Inflammatory macrophage treated with lipopolysaccharide for 1 hour (primary cell): ENCODE results near the gene ATP1A1.
A peak's percentile ranks its signal among the peaks of the same experiment; 100 is the strongest.

Experiments
- DNase-seq, 2 donors: peaks; one replicate each; pipeline ENCODE4 v3.0.0-alpha.2; 2020 to 2022

Gene ATP1A1

DNA sequence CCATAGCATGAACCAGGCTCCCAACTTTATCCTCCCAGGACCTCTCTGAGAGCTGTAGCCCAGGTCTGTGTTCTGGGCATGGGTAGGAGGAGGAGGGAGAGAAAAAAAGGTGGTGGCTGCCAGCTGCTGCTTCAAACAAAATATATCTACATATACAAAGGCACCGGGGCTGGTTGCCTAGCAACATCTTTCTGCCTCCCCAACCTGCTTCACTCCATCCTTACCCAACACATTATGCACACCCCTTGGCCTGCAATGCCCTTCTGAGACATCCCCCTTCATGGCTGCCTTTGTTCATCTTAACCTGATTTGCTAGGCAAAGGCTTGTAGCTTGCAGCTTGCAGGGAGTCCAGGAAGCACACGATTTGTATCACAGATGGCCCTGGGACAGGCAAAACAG lies 27.2 kb upstream of the ATP1A1 start:
- no peak for DNase-seq

- DNase-seq, result no peak
Observed at GRCh38 chr1:116346943-116347673, 25.9 kb upstream of the ATP1A1 start.

GRCh38 chr1:116347696-116348095 lies 25.3 kb upstream of the ATP1A1 start:
- DNase-seq, result no peak

GRCh38 chr1:116350097-116350645 lies 22.9 kb upstream of the ATP1A1 start:
- no peak for DNase-seq

- DNase-seq, result no peak
Observed at GRCh38 chr1:116351914-116352313, 21.1 kb upstream of the ATP1A1 start.

GRCh38 chr1:116352349-116352813 lies 20.7 kb upstream of the ATP1A1 start:
- peak; percentile 45 to 48 for DNase-seq

DNA sequence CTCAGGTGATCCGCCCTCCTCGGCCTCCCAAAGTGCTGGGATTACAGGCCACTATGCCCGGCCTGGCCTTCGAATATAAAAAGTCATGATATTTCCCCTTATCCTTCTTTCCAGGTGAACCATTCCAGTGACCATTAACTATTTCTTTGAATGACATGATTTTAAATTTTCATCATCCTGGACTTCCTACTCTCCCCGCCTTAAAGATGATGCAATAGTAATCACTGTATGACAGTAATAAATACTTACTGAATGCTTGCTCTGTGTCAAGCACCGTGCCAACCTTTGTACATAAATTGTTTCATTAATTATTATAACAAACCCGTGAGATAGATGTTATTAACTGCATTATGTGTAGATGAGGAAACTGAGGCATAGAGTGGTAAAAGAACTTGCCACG lies 19.9 kb upstream of the ATP1A1 start:
- peak; percentile 40 to 44 for DNase-seq

DNA sequence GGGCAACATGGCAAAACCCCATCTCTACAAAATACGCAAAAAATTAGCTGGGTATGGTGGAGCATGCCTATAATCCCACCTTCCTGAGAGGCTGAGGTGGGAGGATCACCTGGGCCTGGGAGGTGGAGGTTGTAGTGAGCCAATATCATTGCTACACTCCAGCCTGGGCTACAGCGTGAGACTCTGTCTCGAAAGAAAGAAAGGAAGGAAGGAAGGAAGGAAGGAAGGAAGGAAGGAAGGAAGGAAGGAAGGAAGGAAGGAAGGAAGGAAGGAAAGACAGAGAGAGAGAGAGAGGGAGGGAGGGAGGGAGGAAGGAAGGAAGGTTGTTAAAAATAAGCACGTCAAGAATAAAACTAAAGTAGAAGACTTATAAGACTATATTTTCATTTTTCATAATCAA lies 17.0 kb upstream of the ATP1A1 start:
- DNase-seq, result no peak

DNA sequence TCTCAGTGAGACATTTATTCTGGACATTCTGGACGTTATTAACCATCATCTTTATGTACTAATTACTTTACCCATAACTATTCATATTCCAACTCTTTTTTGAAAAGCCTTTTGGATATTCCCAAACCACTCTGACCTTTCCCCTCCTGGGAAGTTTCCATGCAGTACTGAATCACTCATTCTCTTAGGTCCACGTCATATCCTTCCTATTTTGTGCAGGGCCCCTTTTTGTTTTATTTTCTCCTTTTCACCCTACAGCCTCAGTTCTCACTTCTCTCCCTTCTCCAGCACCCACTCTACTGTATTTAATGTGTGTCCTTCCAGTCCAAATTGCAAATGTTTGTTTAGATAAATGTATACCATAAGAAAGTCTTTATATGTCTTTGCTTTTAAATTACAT lies 16.4 kb upstream of the ATP1A1 start:
- peak; percentile 35 to 61 for DNase-seq

GRCh38 chr1:116357487-116357886 lies 15.6 kb upstream of the ATP1A1 start:
- no peak for DNase-seq

GRCh38 chr1:116359060-116359830 lies 13.8 kb upstream of the ATP1A1 start:
- DNase-seq, result peak in 1 of 2 donors; percentile 42

DNA sequence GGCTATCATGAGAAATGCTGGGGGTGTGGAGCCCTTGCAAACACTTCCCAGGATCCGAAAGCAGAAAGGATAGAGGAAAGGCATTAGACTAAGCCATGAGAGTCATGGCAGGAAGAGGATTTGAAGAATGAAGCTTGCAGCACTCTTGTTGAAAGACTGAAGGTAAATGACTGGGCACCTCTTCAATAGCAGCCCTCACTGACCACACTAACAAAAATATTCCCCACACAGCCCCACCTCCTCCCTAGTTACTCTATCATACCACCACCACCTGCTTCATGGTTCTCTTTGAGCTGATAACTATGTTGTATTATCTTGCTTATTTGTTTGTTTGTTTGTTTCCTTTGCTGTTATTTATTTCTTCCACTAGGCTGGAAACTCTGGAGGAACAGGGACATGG lies 13.2 kb upstream of the ATP1A1 start:
- DNase-seq, result no peak

DNA sequence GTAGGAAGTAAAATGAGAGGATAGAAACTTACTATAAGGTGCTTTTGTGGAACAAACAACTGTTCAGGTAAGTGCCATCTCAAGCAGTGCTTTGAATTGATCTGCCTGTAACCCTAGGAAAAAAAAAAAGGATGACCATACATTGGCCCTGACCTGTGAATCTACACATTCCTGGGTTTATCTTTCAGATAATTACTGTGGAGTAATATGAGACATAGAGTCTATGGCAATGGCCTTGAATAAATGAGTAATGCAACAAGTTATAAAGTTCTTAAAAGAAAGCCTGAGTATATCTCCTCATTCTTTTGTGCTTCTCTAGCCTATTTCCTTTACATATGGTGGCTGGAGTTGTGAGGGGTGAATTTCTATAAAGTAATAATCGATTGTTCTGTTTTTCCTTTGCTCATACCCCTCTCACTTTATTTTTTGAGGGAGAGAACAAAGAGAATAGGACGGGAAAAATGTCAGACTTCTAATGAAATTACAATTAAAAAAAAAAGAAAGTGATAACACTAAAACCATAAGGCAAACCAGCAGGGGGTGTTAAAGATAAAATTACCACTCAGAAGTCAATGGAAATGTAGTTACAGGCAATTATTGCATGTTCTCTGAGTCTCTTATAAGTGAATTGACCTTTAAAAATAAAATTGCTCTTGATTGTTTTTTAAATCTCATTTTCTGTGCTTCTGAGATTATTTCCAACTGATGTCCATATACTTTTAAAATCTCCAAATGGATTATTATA lies 12.4 kb upstream of the ATP1A1 start:
- DNase-seq, result peak; percentile 44 to 65

DNA sequence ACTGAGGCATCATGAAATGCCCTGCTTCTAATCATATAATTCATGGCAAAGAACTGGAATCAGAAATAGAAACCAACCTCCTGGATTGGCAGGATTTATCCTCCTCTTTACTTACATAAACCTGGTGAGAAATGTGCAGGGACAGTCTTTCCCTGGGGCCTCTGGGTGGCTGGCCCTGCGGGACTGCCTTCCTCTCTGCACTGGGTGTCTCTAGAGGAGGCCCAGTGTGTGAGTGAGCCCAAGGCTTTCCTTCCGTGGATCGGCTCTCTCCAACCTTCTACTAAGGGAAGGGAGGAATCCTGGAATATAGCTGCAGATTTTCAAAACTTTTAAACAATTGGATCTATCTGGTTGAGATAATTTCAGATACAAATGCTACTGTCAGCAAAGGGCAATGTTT lies 11.4 kb upstream of the ATP1A1 start:
- no peak for DNase-seq

- DNase-seq, result no peak
Observed at GRCh38 chr1:116362050-116362449, 11.0 kb upstream of the ATP1A1 start.

DNA sequence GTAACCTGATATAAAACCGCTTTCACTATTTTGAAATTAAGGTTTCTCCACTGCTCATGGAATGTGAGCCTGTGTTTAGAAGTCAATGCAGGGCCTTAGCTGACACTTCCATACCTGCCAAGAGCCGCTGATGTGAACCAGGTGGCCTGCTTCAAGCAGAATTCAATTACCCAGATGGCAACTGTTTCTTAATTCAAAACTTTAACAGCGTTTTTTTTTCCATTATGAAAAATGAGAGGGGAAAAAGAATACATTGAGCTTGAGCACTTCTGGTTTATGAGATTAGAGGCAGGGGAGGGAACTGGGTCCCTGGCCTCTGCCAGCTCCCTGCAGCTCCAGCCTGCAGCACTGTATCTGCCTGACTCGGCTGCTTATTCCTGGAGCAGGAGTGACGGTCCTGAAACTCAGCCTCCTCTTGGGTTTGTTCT lies 7.7 kb upstream of the ATP1A1 start:
- DNase-seq, result no peak

DNA sequence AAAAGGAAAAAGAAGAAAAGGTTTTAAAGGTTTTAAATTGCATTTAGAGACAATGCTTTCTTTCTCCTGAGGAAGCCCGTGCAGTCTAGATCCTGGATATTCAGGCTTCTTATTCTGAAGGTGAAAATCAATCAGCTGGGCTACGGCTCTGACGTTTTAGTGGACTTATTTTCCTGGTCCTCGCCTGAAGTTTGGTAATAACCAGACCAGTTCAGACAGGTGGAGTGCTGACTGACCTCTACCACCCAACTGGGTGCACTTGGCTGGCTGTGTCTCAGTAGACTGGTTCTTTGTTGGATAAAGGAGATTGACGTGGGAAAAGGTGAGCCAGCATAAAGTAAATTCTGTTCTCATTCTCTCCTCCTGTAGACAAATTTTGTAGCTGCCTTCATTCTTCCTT lies 7.2 kb upstream of the ATP1A1 start:
- no peak for DNase-seq

- DNase-seq, result peak in 1 of 2 donors; percentile 36
Observed at GRCh38 chr1:116367256-116367945, 5.6 kb upstream of the ATP1A1 start.

GRCh38 chr1:116368241-116368640 lies 4.8 kb upstream of the ATP1A1 start:
- no peak for DNase-seq

- no peak for DNase-seq
Observed at GRCh38 chr1:116370181-116370580, 2.9 kb upstream of the ATP1A1 start.

GRCh38 chr1:116371752-116372151 lies 1.3 kb upstream of the ATP1A1 start:
- DNase-seq, result peak; percentile 61 to 65

GRCh38 chr1:116372191-116372590 lies 853 bp upstream of the ATP1A1 start:
- no peak for DNase-seq
